Esophagus squamous epithelium (tissue), 4 donors: Measurements from ENCODE around the gene NCKIPSD.

Experiments used
- CTCF ChIP-seq, 6 experiments: fragments of 450-650 bp in 4 of 6; fragments of 200-600 bp in 2 of 6; sonication (generic) in 2 of 6; IDR thresholded peaks; one replicate each; pipeline ENCODE4 v1.5.1; 2016 to 2019; ENCODE audit warnings: antibody characterized with exemption in 6 of 6, mild to moderate bottlenecking in 4 of 6, moderate library complexity in 4 of 6
- POLR2A ChIP-seq, 4 donors: fragments of 450-650 bp; IDR thresholded peaks; one replicate each; pipeline ENCODE4 v1.6.1; 2017; ENCODE audit warnings: antibody characterized with exemption in 4 of 4, mild to moderate bottlenecking in 4 of 4, moderate library complexity in 3 of 4

GRCh38 chr3:48641396-48641795, 44.3 kb downstream of the NCKIPSD start:
- no peak for TF ChIP-seq CTCF (IDR thresholded peaks at IDR 0.05)
- TF ChIP-seq POLR2A (IDR thresholded peaks at IDR 0.05): no peak
